NCI-H128 (cell line): Measurements from ENCODE around the gene WNT3A.
"Not testable (repeated sequence)": the region's sequence is repeated elsewhere in the genome, so short reads cannot be mapped to it uniquely, and the experiment has no call there.

ENCODE experiments used
- DNase-seq: peaks from one replicate; lab custom pipeline; 2025; ENCODE audit not compliant: unreplicated experiment; lab: John Stamatoyannopoulos, UW

The WNT3A gene, protein sequence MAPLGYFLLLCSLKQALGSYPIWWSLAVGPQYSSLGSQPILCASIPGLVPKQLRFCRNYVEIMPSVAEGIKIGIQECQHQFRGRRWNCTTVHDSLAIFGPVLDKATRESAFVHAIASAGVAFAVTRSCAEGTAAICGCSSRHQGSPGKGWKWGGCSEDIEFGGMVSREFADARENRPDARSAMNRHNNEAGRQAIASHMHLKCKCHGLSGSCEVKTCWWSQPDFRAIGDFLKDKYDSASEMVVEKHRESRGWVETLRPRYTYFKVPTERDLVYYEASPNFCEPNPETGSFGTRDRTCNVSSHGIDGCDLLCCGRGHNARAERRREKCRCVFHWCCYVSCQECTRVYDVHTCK

DNA sequence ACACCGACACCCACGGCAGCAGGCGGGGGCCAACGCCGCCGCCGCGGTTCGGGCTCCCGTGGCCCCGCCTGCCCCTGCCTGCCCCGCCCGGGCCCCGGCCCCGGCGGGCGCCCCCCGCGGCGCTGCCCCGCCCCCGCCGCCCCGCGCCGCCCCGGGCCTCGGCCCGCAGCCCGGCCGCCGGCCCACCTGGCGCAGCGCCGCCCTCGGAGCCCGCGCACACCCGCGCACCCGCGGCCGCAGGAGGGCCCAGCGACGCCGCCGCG lies at the start of gene WNT3A:
Gene WNT3A, plus strand, starts transcription at position 213 of the 263 bp plus-strand sequence. CDS start 131 bp downstream, outside the sequence.
- DNase-seq, result no peak

DNA sequence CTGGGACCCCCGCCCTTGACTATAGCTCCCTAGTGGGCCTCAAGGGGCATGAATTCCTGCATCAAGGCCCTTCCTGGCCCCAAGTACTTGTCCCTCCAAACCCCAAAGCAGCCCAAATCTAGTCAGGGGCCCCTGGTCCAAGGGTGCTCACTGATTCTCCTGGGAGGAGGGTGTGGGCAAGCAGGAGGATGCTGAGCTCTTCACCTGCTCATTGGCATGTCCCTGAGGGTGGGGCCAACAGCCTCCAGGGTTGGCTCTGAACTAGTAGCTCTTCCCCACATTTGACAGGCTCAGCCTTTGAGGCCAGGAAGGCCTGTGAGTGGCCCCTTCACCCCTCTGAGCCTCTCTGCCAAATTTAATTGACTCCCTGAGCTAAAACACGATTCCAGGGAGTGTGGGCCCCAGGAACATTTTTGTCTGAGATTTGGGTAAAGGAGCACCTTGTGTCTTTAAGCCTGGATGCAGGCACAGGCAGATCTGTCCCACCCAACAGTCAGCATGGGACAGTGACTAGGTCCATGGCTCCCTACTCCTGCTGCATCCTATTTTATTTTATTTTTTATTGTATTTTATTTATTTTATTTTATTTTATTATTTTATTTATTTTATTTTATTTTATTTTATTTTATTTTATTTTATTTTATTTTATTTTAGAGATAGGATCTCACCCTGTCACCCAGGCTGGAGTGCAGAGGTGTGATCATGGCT lies 48.0 kb upstream of the WNT3A start:
- DNase-seq, result no peak

DNA sequence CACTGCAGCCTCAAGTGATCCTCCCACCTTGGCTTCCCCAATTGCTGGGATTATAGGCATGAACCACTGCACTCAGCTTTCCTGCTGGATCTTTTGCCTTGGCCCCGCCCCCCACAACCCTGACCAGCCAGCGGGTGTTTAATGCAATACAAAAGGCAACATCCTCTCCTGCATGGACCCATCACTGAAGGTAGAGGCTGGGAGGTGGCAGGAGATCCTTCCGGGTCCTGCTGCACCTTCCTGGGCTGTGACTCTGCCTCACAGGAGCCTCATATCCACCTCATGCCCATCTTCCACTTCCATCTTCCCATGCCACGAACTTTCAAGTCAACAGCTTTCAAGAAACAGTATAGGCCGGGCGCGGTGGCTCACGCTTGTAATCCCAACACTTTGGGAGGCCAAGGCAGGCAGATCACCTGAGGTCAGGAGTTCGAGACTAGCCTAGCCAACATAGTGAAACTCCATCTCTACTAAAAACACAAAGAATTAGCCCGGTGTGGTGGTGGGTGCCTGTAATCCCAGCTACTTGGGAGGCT lies 47.4 kb upstream of the WNT3A start:
- no peak for DNase-seq

DNA sequence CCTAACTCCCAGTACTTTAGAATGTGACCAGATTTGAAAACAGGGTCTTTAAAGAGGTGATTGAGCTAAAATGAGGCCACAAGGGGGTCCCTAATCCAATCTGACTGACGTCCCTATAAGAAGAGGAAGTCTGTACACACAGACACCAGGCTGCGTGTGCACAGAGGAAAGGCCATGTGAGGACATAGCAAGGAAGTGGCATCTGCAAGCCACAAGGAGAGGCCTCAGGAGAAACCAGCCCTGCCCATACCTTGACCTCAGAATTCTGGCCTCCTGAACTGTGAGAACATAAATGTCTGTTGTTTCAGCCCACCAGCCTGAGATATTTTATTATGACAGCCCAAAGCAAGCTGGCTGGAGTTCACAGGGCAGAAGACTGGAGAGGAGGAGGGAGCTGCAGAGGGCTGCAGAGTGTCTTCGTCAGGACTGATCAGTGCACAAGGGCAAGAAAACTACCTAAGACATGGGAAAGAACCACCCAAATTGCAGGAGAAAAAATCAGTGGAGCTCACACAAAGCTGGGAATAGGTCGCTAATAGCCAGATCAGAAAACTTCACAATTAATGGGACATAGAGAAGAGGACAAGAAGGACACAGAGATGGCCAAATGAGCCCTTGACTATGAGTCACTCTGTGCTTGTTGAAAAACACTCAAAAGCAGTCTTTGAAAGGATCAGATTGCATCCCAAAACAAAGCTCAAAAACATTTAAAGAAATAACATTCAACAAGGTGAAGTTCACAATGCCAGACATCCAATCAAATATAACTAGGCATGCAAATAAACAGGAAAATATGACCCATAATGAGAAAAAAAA lies 44.9 kb upstream of the WNT3A start:
- no peak for DNase-seq

DNA sequence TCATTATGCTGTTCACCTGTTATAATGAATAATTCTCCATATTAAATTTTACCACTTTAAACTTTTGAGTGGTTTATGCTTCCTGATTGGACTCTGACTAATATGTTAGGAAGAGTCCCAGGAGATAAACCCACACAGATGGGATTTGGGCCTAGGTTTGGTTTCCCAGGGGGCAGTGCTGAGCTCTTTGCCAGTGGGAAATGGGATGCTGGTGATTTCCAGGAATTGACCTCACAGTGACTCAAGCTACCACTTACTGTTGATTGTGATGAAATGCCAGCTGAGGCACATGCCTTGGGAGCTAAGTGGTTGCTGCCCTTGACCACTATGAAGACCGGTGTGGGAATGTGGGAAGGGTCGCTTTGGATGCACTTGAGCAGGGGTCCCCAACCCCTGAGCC lies 40.1 kb upstream of the WNT3A start:
- not testable (repeated sequence) for DNase-seq

DNA sequence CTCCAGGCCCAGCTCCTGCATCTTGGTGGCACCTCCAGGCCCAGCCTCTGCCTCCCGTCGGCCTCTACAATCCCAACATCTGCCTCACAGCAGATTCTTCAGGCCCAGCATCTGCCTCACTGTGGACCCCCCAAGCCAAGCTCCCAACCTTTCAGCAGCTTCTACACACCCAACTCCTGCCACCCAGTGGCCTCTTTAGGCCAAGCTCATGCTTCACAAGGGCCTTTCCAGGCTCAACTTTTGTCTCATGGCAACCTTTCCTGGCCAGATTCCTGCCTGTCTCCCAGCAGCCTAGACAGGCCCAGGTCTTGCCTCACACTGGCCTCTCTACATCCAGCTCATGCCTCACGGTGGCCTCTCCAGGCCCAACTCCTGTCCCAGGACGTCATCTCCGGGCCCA lies 39.0 kb upstream of the WNT3A start:
- not testable (repeated sequence) for DNase-seq

DNA sequence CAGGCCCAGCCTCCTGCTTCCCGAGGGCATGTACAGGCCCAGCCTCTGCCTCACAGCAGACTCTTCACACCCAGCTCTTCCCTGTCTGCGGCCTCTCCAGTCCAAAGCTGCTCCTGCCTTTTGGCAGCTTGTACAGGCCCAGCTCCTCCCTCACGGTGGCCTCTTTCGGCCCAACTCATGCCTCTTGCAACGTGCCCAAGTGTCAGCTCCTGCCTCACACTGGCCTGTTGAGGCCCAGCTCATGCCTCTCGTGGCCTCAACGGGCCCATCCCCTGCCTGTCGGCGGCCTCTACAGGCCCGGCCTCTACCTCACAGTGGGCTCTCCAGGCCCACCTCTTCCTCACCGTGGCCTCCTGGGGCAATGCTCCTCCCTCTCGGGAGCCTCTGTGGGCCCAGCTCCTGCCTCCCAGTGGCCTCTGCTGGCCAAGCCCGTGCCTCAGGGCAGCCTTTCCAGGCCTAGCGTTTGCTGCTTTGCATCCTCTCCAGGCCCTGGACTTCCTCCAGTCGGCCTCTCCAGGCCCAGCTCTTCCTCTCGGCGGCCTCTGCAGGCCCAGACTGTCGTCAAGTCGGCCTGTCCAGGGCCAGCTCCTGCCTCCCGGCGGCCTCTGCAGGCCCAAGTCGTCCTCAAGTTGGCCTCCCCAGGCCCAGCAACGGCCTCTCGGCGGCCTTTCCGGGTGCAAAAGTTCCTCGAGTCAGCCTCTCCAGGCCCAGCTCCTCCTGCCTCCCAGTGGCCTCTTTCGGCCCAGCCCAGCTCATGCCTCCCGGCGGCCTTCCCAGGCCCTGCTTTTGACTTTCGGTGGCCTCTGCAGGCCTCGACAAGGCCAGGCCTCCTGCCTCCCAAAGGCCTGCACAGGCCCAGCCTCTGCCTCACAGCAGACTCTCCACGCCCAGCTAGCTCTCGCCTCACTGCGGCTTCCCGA lies 36.5 kb upstream of the WNT3A start:
- not testable (repeated sequence) for DNase-seq

DNA sequence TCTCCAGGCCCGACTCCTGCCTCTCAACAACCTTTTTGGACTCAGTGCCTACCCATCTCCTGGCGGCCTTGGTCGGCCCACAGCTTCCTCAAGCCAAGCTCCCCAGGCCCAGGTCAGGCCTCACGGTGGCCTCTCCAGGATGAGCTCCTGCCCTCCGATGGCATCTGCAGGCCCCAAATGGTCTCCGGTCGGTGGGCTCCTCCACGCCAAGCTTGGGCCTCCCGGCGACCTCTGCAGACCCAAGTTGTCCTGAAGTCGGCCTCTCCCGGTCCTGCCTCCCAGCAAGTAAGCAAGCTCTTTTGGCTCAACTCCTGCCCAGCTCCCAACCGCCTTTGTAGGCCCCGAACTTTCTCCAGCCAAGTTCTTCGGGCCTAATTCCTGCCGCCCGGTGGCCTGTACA lies 35.6 kb upstream of the WNT3A start:
- not testable (repeated sequence) for DNase-seq

DNA sequence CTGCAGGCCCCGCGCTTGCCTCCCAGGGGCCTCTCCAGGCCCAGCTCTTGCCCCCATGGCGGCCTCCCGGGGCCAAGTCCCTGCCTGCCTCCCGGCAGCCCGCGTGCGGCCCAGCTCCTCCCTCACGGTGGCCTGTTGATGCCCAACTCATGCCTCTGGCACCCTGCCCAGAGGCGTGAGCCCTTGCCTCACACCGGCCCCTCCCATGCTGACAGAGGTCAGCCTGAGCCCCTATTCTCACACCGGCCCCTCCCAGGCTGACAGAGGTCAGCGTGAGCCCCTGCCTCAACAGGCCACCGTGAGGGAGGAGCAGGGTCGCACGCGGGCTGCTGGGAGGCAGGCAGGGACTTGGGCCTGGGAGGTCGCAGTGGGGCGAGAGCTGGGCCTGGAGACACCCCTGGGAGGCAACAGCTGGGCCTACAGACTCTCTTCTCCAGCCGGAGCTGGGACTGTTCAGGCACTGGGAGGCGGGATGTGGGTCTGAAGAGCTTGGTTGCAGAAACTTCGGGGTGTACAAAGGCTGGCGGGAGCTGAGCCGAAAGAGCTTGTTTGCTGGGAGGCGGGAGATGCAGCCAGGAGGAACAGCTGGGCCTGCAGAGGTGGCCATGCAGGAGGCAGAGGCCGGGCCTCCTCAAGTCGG lies 35.0 kb upstream of the WNT3A start:
- not testable (repeated sequence) for DNase-seq

DNA sequence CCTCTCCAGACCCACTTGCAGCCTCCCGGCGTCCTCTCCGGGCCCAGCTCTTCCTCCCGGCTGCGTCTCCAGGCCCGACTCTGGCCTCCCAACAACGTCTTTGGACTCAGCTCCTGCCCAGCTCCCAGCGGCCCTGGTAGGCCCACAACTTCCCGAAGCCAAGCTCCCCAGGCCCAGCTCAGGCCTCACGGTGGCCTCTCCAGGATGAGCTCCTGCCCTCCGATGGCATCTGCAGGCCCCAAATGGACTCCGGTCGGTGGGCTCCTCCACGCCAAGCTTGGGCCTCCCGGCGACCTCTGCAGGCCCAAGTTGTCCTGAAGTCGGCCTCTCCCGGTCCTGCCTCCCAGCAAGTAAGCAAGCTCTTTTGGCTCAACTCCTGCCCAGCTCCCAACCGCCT lies 34.5 kb upstream of the WNT3A start:
- DNase-seq, result not testable (repeated sequence)

DNA sequence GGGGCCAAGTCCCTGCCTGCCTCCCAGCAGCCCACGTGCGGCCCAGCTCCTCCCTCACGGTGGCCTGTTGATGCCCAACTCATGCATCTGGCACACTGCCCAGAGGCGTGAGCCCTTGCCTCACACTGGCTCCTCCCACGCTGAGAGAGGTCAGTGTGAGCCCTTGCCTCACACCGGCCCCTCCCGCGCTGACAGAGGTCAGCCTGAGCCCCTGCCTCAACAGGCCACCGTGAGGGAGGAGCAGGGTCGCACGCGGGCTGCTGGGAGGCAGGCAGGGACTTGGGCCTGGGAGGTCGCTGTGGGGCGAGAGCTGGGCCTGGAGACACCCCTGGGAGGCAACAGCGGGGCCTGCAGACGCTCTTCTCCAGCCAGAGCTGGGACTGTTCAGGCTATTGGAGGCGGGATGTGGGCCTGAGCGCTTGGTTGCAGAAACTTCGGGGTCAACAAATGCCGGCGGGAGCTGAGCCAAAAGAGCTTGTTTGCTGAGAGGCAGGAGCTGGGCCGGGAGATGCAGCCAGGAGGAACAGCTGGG lies 33.9 kb upstream of the WNT3A start:
- not testable (repeated sequence) for DNase-seq

DNA sequence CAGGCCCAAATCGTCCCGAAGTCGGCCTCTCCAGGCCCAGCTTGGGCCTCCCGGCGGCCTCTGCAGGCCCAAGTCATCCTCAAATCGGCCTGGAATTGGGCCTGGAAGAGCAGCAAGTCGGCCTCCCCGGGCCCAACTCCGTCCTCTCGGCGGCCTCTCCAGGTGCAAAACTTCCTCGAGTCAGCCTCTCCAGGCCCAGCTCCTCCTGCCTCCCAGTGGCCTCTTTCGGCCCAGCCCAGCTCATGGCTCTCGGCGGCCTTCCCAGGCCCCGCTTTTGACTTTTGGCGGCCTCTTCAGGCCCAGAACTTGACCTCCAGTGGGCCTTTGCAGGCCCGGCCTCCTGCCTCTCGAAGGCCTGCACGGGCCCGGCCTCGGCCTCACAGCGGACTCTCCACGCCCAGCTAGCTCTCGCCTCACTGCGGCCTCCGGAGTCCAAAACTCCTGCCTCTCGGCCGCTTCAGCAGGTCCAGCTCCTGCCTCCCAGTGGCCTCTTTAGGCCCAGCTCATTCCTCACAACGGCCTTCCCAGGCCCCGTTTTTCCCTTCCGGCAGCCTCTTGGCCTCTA lies 33.0 kb upstream of the WNT3A start:
- not testable (repeated sequence) for DNase-seq

DNA sequence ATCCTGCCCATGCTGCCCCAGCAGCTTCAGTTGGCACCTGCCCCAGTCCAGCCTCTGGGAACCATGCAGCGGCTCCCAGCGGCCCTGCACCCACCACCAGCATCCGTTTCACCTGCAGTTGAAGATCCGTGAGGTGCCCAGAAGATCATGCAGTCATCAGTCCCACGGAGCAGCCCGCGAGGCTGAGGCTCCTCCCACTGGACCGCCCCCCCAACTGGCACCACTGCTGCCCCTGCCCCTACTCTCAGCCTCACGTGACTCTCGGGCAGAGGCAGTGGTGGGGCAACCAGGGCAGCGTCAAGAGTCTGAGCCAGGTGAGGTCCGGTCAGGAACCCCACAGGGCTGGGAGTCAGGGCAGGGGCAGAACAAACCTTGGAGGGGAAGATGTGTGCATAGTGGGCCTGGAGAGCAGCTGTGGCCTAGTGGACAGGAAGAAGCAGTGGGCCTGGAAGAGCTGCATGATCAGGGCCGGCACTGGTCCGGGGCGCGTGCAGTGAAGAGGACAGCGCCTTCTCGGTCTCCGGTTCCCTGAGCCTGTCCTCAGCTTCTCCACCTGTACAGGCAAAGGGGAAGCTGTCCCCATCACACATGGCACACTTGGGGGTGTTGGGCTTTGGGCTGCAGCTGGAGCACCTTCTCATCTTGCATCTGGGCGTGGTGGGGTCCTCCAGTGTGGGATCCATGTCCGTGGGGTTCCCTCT lies 31.1 kb upstream of the WNT3A start:
- DNase-seq, result not testable (repeated sequence)

DNA sequence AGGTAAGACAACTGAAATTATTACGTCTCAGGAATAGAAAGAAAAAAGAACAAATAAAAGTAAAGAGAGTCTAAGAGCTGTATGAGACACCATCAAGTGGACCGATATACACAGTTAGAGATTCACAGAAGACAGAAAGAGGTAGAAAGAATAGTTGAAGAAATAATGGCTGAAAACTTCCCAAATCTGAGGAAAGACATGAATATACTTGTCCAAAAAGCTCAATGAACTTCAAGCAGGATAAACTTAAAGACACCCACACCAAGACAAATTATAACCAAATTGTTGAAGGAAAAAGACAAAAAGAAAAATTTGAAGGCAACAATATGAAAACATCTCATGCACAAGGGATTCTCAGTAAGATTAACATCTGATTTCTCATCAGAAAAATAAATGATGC lies 19.6 kb upstream of the WNT3A start:
- no peak for DNase-seq

DNA sequence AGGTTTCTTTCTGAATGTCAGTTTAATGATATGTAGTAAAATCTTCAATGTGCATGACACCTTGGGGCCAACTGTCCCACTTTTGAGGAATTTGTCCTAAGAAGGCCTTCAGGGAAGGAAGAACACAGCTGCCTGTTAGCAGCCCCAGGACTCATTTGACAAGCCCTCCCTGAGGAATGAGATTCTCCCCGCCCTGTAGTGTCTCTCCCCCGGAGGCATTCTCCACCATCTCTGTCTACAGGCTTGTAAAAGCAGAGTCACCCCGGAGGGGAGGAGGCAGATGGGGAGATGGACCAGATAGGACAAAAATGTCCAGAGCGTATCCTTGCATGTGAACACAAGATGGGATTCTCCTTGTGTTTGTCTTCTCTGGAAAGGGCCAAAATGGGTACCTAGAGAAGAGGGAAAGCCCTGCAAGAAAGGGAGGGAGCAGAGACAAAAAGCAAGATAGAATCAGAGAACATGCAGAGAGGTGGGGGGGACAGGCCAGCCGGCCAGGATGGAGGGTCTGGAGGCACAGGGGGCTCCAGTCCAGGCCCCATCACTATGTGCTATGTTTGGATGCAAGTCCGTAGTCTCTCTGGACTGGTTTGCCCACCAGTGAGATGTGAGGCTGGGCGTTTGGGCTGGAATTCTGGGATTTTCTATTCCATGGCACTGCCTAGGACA lies 12.0 kb upstream of the WNT3A start:
- DNase-seq, result no peak

DNA sequence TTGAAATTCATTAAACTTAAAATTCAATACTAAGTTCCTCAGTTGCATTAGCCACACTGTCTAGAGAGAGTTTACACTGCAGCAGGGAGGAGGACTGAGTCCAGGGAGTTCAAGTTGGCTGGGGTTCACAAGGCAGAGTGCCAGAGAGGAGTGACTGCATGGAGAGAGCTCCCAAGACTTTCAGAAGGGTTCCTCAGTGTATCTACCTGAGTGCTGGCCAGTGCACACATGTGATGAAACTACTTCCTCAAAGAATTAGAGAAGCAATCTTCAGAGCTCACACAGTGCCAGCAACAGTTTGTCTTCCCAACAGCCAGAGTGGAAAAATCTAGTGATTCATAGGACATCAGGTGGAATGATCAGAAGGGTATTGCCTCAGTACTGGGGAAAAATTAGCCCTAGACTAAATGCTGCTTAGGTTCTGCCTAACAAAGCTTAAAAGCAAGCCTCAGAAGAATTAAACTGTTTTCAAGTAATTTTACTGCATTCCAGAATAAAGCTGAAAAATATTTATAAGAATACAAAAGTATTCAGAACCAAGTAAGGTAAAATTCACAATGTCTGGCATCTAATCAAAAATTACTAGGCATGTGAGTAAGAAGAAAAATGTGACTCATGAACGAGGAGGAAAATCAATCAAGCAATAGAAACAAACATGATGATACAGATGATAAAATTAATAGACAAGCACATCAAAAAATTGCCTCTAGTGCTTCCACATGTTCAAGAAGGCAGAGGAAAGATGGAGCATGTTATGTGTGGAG lies 10.4 kb upstream of the WNT3A start:
- DNase-seq, result no peak

DNA sequence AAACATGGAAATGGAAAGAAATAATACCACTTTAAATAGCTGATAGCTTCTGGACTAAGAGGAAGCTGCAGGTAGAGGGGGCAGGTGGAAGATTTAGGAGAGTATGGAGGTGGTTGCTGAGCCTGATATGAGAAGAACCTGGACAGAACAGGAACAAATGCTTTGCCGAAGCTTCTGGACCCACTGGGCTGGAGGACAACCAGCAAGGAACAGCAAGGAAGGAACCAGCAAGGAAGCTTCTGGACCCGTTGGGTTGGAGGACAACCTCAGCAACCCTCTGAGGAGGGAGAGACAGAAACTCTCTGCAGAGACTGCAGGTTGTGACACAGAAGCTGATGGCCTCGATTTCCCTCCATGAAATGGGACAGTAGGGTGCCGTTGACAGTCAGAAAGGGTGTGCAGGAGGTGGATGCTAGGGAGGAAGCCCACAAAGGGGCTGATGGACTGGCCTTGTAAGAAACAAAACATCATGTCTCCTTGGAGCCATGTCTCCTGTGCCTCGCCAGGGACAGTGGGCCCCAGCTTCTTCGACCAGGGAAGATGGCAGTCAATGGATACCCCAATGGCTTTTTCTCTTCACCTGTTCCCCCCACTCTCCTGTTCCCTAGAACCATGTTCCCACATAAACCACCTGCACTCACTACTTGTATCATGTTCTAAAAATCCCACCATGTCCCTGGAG lies 8.3 kb upstream of the WNT3A start:
- no peak for DNase-seq
